Transverse colon (tissue), 4 donors: ENCODE results near the gene CETN2. TPM values are rescaled to one million over a fixed set of nuclear protein-coding genes. Genes with fewer than 3 reads are reported as not detected.

Experiments used
- DNase-seq: peaks from one replicate; pipeline ENCODE4 v3.0.0-alpha.2; 2019
- H3K27ac ChIP-seq, 4 donors: fragments of 200-600 bp; sonication (generic); 2 replicates each; pipeline ENCODE4 v1.5.1; 2016 to 2018; ENCODE audit warnings: inconsistent platforms in 4 of 4
- H3K27me3 ChIP-seq: fragments of 200-600 bp; sonication (generic); 2 replicates; pipeline ENCODE4 v1.5.1; 2017; ENCODE audit warnings: inconsistent platforms
- H3K36me3 ChIP-seq, 4 donors: fragments of 200-600 bp; sonication (generic); 2 replicates each; pipeline ENCODE4 v1.5.1; 2017 to 2019; ENCODE audit warnings: inconsistent platforms in 4 of 4
- H3K4me1 ChIP-seq, 4 donors: fragments of 200-600 bp; sonication (generic); 2 replicates each; pipeline ENCODE4 v1.5.1; 2017 to 2020; ENCODE audit warnings: inconsistent platforms in 4 of 4
- H3K4me3 ChIP-seq, 4 donors: fragments of 200-600 bp; sonication (generic); 1 replicate in 1 of 4; 2 replicates in 3 of 4; pipeline versions ENCODE4 v1.5.1 to v1.6.1; 2017 to 2019; ENCODE audit warnings: inconsistent platforms in 4 of 4
- H3K9me3 ChIP-seq, 2 donors: fragments of 200-600 bp; sonication (generic); 2 replicates each; pipeline ENCODE4 v1.5.1; 2017 to 2019; ENCODE audit warnings: inconsistent platforms in 2 of 2
- EP300 ChIP-seq: sonication (generic); formaldehyde crosslinking; IDR thresholded peaks from one replicate; pipeline ENCODE4 v1.6.1; 2017; ENCODE audit warnings: antibody characterized with exemption, low read depth
- POLR2A ChIP-seq: fragments of 450-650 bp; IDR thresholded peaks from one replicate; pipeline ENCODE4 v1.6.1; 2016; ENCODE audit warnings: antibody characterized with exemption, mild to moderate bottlenecking, moderate library complexity
- POLR2AphosphoS5 ChIP-seq, 3 donors: sonication (generic); formaldehyde crosslinking; IDR thresholded peaks; one replicate each; pipeline ENCODE4 v1.6.1; 2016; ENCODE audit warnings: antibody characterized with exemption in 3 of 3
- WGBS, 2 donors: methylation state at CpG; one replicate each; pipeline ENCODE4 v1.1.5; 2018; ENCODE audit warnings: low coverage in 1 of 2; 5-methylcytosine and 5-hydroxymethylcytosine counted together
- in situ Hi-C, 4 donors: fragments of 200-750 bp; cut with MboI; loops; one replicate each; pipeline versions ENCODE4 v1.15.0 to v1.15.1; 2017; ENCODE audit warnings: low sequenced_read_pairs in 3 of 4, low pct_ligation_motif_present in 1 of 4, low pct_unique_long_range_greater_than_20kb in 1 of 4
- intact Hi-C: fragments of 100-400 bp; cut with DNase I; formaldehyde crosslinking; loops from one replicate; pipeline ENCODE4 v1.15.1; 2023; ENCODE audit warnings: low total_unique reads
- total RNA-seq, 4 donors: library from RNA; depleted of rRNA; stranded (reverse); fragments of >200 nt; gene quantifications; one replicate each; pipeline ENCODE4 v1.1.0, GENCODE V29; 2016
- TF ChIP-seq, protein P1 (sequence below), 5 experiments: fragments of 200-600 bp in 3 of 5; fragments of 450-650 bp in 2 of 5; sonication (generic) in 3 of 5; IDR thresholded peaks; 1 replicate in 2 of 5; 2 replicates in 3 of 5; pipeline ENCODE4 v1.5.1; 2016 to 2017; ENCODE audit warnings: antibody characterized with exemption in 5 of 5, inconsistent platforms in 3 of 5, mild to moderate bottlenecking in 2 of 5, moderate library complexity in 1 of 5

The CETN2 gene
- total RNA-seq, 4 donors from 2014 or later: 3.4 to 14.6 (median 10.4) TPM

DNA sequence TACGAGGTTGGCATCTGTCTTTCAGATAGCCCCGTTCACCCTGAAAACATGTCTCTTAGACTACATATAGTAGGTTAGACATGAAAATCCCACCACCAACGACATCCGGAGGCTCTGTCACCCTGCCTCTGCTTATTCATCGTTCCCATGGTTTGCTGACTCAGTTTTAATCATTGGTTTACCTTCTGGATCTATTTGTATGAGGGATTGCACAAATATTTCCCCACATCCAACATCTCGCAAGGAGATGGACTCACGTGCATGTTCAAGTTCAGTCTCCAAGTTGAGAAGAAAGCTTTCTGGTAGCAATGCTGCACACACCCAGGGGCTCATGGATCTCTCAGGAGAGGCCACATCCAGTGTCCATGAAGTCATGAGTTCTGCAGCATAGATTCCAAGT, 10.8 kb downstream of the CETN2 start:
- DNase-seq: no peak
- Histone ChIP-seq H3K27me3 (no peaks in the 10 kb centered on the region), H3K4me1 (no peaks in the 10 kb centered on the region), H3K4me3 (no peak overlapping the region), H3K36me3 (no peaks in the 10 kb centered on the region), H3K27ac (no peak overlapping the region), H3K9me3 (no peaks in the 10 kb centered on the region)
- TF ChIP-seq POLR2AphosphoS5 (IDR thresholded peaks at IDR 0.05) (no peak), EP300 (no peak), POLR2A (no peak)
- TF ChIP-seq, protein P1, sequence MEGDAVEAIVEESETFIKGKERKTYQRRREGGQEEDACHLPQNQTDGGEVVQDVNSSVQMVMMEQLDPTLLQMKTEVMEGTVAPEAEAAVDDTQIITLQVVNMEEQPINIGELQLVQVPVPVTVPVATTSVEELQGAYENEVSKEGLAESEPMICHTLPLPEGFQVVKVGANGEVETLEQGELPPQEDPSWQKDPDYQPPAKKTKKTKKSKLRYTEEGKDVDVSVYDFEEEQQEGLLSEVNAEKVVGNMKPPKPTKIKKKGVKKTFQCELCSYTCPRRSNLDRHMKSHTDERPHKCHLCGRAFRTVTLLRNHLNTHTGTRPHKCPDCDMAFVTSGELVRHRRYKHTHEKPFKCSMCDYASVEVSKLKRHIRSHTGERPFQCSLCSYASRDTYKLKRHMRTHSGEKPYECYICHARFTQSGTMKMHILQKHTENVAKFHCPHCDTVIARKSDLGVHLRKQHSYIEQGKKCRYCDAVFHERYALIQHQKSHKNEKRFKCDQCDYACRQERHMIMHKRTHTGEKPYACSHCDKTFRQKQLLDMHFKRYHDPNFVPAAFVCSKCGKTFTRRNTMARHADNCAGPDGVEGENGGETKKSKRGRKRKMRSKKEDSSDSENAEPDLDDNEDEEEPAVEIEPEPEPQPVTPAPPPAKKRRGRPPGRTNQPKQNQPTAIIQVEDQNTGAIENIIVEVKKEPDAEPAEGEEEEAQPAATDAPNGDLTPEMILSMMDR (IDR thresholded peaks at IDR 0.05): no peak
- in situ Hi-C loops: loop anchor here in 1 of 4 donors (25.0 kb wide), 1 partner anchor 1082 kb away; the partner anchor contains the start of gene CNGA2
- 82% methylated on average over 7 of the region's 7 CpGs; no CpG with 5 or more reads in 1 of the 2 donors for WGBS, 2 donors
- intact Hi-C loops: no loop called here

- in situ Hi-C loops: loop anchor here in 1 of 4 donors (25.0 kb wide), 1 partner anchor 1082 kb away; the partner anchor contains the start of gene CNGA2
- 40 to 100% methylated on average over 1 to 2 of the region's 2 CpGs for WGBS, 2 donors
Observed at GRCh38 chrX:152819266-152819665, 11.3 kb downstream of the CETN2 start.

GRCh38 chrX:152818356-152818755, 12.2 kb downstream of the CETN2 start:
- intact Hi-C loops (no loop called here), in situ Hi-C loops (loop anchor here in 1 of 4 donors (25.0 kb wide), 1 partner anchor 1081 kb away; the partner anchor contains the start of gene CNGA2)
- whole genome bisulfite sequencing, 2 donors: 67 to 92% methylated on average over 2 to 5 of the region's 5 CpGs

More at GRCh38 chrX:152819266-152819665, 11.3 kb downstream of the CETN2 start:
- TF ChIP-seq POLR2AphosphoS5 (IDR thresholded peaks at IDR 0.05) (no peak), POLR2A (no peak), EP300 (no peak)
- TF ChIP-seq, protein P1 (IDR thresholded peaks at IDR 0.05): no peak
- Histone ChIP-seq H3K27ac (no peak overlapping the region), H3K36me3 (no peaks in the 10 kb centered on the region), H3K9me3 (no peaks in the 10 kb centered on the region), H3K4me1 (no peaks in the 10 kb centered on the region), H3K27me3 (no peaks in the 10 kb centered on the region), H3K4me3 (no peak overlapping the region)
- no peak for DNase-seq
- intact Hi-C loops: no loop called here

GRCh38 chrX:152817078-152817764, 13.3 kb downstream of the CETN2 start:
- 5 to 28% methylated on average over 4 to 6 of the region's 6 CpGs for WGBS, 2 donors
- TF ChIP-seq POLR2A: no peak
- TF ChIP-seq, protein P1 (IDR thresholded peaks at IDR 0.05): peak in 4 of 5 experiments; percentile 22 to 34 (median 26)
- intact Hi-C loops: no loop called here
- no peak overlapping the region for H3K27ac ChIP-seq
- DNase-seq: peak; percentile 26
- H3K9me3 ChIP-seq: no peaks in the 10 kb centered on the region
- in situ Hi-C loops: loop anchor here in 1 of 4 donors (25.0 kb wide), 1 partner anchor 1080 kb away; the partner anchor contains the start of gene CNGA2
- no peaks in the 10 kb centered on the region for H3K27me3 ChIP-seq
- H3K4me1 ChIP-seq: peaks cover 0 to 7% (median 0%) of the 10 kb centered on the region in 4 donors
- H3K4me3 ChIP-seq: no peak overlapping the region
- no peaks in the 10 kb centered on the region for H3K36me3 ChIP-seq

More at GRCh38 chrX:152818356-152818755, 12.2 kb downstream of the CETN2 start:
- H3K4me1 ChIP-seq: peaks cover 0 to 7% (median 0%) of the 10 kb centered on the region in 4 donors
- no peaks in the 10 kb centered on the region for H3K9me3 ChIP-seq
- no peak overlapping the region for H3K4me3 ChIP-seq
- H3K27ac ChIP-seq: no peak overlapping the region
- no peaks in the 10 kb centered on the region for H3K36me3 ChIP-seq
- H3K27me3 ChIP-seq: no peaks in the 10 kb centered on the region
- DNase-seq: no peak
- TF ChIP-seq, protein P1 (IDR thresholded peaks at IDR 0.05): no peak
- TF ChIP-seq POLR2AphosphoS5 (IDR thresholded peaks at IDR 0.05): no peak
